ENCODE measurements around the gene KIF1C. TPM values are rescaled to one million over a fixed set of nuclear protein-coding genes. Genes with fewer than 3 reads are reported as not detected.

The KIF1C gene
- 77.7 and 97.3 TPM in 2 replicates for total RNA-seq

DNA sequence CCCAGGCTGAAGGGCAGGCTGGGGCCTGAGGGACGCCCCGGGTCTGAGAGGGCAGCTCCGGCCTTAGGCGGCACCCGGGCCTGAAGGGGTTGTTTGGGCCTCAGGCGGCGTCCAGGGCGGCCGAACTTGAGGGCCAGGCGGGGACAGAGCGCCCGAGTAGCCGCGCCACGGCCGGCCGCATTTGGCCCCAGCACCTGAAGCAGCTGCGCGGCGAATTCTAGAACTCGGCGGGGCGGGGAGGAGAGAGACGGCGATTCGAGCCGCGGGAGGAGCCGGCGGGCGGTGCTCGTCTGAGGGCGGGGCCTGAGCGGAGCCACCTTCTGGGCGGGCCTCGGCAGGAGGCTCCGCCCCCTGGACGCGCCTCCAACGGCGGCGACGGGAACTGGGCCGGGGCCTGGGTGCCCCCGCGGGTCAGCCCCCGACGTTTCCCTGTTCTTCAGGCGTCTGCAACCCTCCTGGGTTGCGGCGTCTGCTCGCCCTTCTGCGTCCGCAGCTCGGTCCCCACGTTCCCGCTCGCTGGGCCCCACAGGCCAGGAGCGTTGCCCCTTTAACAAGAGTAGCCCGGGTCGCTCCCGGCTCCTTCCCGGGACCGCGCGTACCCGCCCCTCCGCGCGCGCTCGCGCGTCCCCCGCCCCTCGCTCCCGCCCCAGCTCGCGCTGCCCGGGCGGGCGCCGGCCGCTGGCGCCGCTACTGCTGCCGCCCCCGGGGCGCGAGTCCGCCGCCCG, at the start of gene KIF1C, which contains the start of gene INCA1:
TSS of gene KIF1C (plus strand) at position 649 of the 725 bp plus-strand sequence. CDS start 2,297 bp downstream, outside the sequence.
TSS of gene INCA1 (minus strand) at position 221 of the 725 bp plus-strand sequence. CDS start 3,085 bp downstream, outside the sequence.

DNA sequence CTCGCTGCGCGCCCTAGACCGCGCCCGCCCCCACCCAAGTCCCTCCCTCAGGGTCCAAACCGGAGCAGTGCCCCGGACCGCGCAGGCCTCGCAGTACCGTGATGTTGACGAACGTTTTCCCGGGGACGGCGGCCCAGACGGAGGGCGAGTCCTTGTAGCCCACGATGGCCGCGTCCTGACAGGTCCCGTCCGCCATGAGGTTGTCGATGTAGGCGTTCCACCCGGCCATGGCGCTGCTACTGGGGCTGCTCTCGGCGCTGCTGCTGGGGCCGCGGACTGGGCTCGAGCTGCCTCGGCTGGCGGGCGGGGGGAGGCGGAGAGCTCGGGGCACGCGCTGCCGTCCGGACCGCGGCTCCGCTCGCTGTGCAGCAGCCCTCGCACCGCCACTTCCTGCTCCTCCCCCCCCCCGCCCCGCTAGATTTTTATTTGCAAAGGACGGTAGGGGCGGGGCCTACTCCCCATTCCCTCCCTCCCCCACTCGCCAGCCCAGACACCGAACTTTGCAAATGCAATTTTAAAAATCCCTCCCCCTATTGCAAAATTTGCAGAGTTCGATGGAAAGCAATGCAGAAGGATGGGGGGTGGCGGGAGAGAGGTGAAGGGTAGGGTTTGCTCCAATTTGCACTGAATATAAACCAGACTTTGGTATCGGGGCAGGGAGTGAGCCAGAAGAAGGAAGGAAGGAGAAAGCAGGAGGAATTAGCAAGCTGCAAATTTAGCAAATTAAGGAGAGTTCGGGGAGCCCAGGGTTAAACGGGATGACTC, 49.4 kb upstream of the KIF1C start, which contains the start of gene PFN1:
TSS of gene PFN1 (minus strand) at position 365 of the 765 bp plus-strand sequence. CDS start at position 229, 136 bp downstream.

DNA sequence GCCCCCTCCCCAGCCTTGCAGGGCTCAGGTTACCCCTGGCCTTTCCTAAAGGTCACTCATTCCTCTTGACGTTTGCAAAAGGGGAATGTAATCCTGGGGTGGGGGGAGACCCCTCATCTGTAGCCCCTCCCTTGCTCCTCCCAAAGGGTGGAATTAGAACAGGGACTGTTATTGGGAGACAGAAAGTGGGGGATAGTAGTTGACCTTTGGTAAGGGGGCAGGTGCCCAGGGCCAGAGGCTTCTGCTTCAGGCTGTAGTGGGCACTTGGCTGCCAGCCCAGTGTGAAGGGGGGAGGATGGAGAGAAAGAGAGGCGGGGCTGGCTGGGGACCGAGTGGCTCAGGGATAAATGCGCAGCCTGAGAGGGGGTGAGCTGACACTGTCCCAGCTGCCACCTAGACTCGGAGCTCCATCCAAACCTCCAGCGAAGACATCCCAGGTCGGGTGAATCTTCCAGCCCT, 47.0 kb upstream of the KIF1C start, which contains the start of gene ENO3:
TSS of gene ENO3 (plus strand) at position 374 of the 459 bp plus-strand sequence. CDS start 711 bp downstream, outside the sequence.

DNA sequence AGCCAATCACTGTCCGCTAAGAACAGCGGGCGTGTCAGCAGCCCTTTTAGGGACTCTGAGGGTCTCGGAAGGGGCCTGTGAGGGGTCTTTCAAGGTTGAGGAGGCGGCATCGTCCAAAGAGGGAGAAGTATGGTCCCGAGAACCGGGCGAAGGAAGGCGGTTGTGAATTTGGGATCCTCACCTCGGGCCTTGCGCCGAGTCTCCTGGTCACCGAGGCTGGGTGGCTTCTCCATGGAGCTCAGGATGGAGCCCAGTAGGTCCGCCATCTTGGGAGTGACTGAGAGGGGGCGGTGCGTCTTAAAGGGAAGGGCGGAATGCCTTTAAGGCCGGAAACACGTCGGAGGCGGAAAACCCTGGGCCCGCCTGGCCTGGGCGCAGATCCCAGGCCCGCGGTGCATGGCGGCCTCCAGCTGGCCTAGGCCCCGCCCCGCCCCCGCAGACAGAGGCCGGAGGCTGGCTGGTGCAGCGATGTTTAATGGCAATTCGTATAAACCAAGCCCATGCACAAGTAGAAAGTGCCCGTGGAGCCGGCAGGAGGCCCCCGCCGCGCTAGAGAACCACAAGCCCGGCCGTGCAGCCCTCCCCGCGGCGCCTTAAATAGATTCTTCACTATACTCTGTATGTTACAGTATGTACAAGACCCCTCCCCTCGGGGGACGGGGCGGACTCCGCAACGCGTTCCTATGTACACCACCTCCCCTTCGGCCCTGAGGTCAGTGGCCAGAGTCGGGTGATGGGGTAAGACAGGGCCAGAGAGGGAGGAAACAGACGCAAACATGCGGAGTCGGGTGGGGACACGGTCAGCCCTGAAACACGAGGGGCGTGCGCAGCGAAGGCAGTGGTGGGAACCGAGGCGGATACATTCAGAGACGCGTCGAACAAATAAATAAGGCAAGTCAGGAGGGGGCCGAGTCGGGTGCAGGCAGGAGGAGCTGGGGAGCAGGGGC, 29.9 kb upstream of the KIF1C start, which contains the start of gene SPAG7:
TSS of gene SPAG7 (minus strand) at position 279 of the 947 bp plus-strand sequence. CDS start at position 266, 13 bp downstream.

DNA sequence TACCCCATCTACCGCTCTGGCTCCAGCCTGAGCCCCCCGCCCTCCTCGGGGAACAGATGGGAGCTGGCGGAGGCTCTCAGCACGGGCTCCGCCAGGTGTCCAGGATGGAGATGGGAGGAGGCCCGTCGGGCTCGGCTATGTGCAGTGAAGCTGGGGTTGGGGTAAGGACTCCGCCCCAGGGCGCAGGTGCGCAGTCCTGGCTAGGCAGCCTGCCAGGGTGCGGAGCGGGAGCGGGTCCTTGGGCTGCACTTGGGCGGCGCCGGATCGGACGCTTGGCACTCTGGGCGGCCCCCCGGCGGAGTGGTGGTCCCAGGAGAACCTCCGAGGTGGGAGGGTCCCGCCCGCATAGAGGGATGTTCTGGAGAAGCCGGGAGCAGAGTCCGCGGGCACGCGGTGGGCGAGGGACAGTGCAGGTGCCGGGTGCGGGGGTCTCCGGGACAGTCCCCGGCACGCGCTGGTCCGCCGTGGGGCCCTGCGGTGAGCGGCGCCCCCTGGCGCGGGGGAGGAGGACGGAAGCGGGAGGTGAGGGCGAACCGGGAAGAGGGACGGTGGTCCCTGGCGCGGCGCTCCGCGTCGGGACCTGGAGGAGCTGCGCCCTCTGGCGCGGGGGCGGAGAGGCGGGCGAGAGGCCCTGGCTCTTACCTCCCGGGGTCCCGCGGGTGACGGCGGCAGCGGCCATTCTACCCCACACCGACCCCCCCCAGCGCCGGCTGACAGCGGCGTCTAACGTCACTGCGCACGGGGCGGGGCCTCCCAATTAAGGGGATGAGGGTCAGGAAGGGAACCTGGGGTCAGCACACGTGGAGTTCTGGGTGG, 10.6 kb upstream of the KIF1C start, which contains the start of gene CAMTA2:
TSS of gene CAMTA2 (minus strand) at position 725 of the 816 bp plus-strand sequence. CDS start 1,453 bp downstream, outside the sequence.

DNA sequence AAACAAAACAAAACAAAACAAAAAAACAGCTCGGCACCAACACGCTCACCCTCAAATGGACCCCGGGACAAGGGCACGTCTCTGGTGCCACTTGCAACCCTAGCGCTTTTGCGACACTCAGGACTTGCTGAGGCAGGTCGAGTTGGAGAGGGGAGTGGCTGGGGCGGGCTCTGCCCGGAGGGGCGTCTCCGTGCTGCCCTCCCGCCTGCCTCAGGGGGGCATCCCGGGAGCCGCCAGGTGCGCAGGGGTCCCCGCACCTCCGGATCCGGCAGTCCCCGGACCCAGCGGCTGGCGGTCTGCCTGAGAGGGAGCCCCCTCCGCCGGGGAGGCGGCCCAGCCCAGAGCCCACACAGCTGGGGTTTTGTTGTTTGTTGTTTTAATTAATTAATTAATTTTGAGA, 37.6 kb downstream of the KIF1C start, which contains the start of gene SLC52A1:
TSS of gene SLC52A1 (minus strand) at position 112 of the 400 bp plus-strand sequence. CDS start 820 bp downstream, outside the sequence.

Other genes starting within 250 kb of the KIF1C start
- not detected in 2 replicates for gene TM4SF5, start 226.1 kb upstream of the KIF1C start, total RNA-seq
- gene VMO1, start 211.6 kb upstream of the KIF1C start, total RNA-seq: 0.74 and 3.3 TPM in 2 replicates
- gene GLTPD2, start 209.0 kb upstream of the KIF1C start, total RNA-seq: not detected in 2 replicates
- 164 and 179 TPM in 2 replicates for gene PSMB6, start 201.8 kb upstream of the KIF1C start, total RNA-seq
- 14.2 and 15.8 TPM in 2 replicates for gene PLD2, start 190.8 kb upstream of the KIF1C start, total RNA-seq
- 17.1 and 21.0 TPM in 2 replicates for gene MINK1, start 164.6 kb upstream of the KIF1C start, total RNA-seq
- 4.3 and 6.1 TPM in 2 replicates for gene C17orf107, start 98.4 kb upstream of the KIF1C start, total RNA-seq
- 0.14 and 1.4 TPM in 2 replicates for gene CHRNE, start 94.9 kb upstream of the KIF1C start, total RNA-seq
- gene GP1BA, start 65.7 kb upstream of the KIF1C start, total RNA-seq: not detected in 2 replicates
- gene SLC25A11, start 57.9 kb upstream of the KIF1C start, total RNA-seq: 51.8 and 62.5 TPM in 2 replicates
- gene RNF167, start 57.7 kb upstream of the KIF1C start, total RNA-seq: 12.2 and 15.3 TPM in 2 replicates
- 381 and 445 TPM in 2 replicates for gene PFN1, start 49.4 kb upstream of the KIF1C start, total RNA-seq
- 1.6 and 2.6 TPM in 2 replicates for gene ENO3, start 46.8 kb upstream of the KIF1C start, total RNA-seq
- gene SPAG7, start 30.1 kb upstream of the KIF1C start, total RNA-seq: 50.8 and 60.6 TPM in 2 replicates
- 6.8 and 6.9 TPM in 2 replicates for gene CAMTA2, start 10.3 kb upstream of the KIF1C start, total RNA-seq
- gene INCA1, start 428 bp upstream of the KIF1C start, total RNA-seq: 0.37 and 0.57 TPM in 2 replicates
- 0.14 TPM in 1 of 2 replicates, not detected in the other for gene SLC52A1, start 37.5 kb downstream of the KIF1C start, total RNA-seq
- 1.0 and 1.3 TPM in 2 replicates for gene ZFP3, start 80.5 kb downstream of the KIF1C start, total RNA-seq
- gene ZNF232, start 113.9 kb downstream of the KIF1C start, total RNA-seq: 5.3 and 6.6 TPM in 2 replicates
- gene USP6, start 118.1 kb downstream of the KIF1C start, total RNA-seq: under 0.01 TPM in 1 of 2 replicates, not detected in the other
- gene ZNF594, start 193.9 kb downstream of the KIF1C start, total RNA-seq: 6.0 and 7.0 TPM in 2 replicates
- not detected in 2 replicates for gene SCIMP, start 236.9 kb downstream of the KIF1C start, total RNA-seq

Measured in smooth muscle cell of bladder (primary cell).